Measurements from ENCODE around the gene CXCL16. TPM values are rescaled to one million over a fixed set of nuclear protein-coding genes. Genes with fewer than 3 reads are reported as not detected.

The CXCL16 gene
- total and polyA plus RNA-seq, 8 donors, result 13.7 to 47.4 (median 28.8) TPM

Other genes with a start within 250 kb of the CXCL16 start
- gene SPNS2, start 241.0 kb downstream of the CXCL16 start, total RNA-seq, result 10 to 100 TPM in 4 of 5 donors, 1 to 10 TPM in 1; 4.1 to 67.7 (median 27.7) TPM
- 10 to 100 TPM; 13.7 to 30.0 (median 20.3) TPM for gene SPNS2, start 241.0 kb downstream of the CXCL16 start, polyA plus RNA-seq
- 100 to 1,000 TPM in 2 of 5 donors, 10 to 100 TPM in 3; 38.6 to 237 (median 73.2) TPM for gene MYBBP1A, start 184.5 kb downstream of the CXCL16 start, total RNA-seq
- 10 to 100 TPM; 14.1 to 32.2 (median 21.5) TPM for gene MYBBP1A, start 184.5 kb downstream of the CXCL16 start, polyA plus RNA-seq
- gene GGT6, start 179.4 kb downstream of the CXCL16 start, total RNA-seq, result 100 to 1,000 TPM in 1 of 5 donors, 10 to 100 TPM in 3, 1 to 10 TPM in 1; 5.8 to 147 (median 11.6) TPM
- 10 to 100 TPM in 2 of 3 donors, 1 to 10 TPM in 1; 4.4 to 22.2 (median 18.8) TPM for gene GGT6, start 179.4 kb downstream of the CXCL16 start, polyA plus RNA-seq
- gene SMTNL2, start 155.4 kb downstream of the CXCL16 start, total RNA-seq, result 1 to 10 TPM in 2 of 5 donors, not detected in 3; 1.1 to 1.9 TPM
- 1 to 10 TPM in 1 of 3 donors, under 1 TPM in 1, not detected in 1; 0.50 to 1.9 TPM for gene SMTNL2, start 155.4 kb downstream of the CXCL16 start, polyA plus RNA-seq
- gene ALOX15, start 98.2 kb downstream of the CXCL16 start, total RNA-seq, result 1 to 10 TPM in 2 of 5 donors, not detected in 3; 1.2 to 3.1 TPM
- gene ALOX15, start 98.2 kb downstream of the CXCL16 start, polyA plus RNA-seq, result under 1 TPM in 1 of 3 donors, not detected in 2; 0.03 TPM
- 10 to 100 TPM in 4 of 5 donors, 1 to 10 TPM in 1; 8.0 to 75.6 (median 22.4) TPM for gene PELP1, start 35.8 kb downstream of the CXCL16 start, total RNA-seq
- gene PELP1, start 35.8 kb downstream of the CXCL16 start, polyA plus RNA-seq, result 10 to 100 TPM; 13.1 to 21.7 (median 21.1) TPM
- gene ARRB2, start 29.3 kb downstream of the CXCL16 start, total RNA-seq, result 100 to 1,000 TPM in 1 of 5 donors, 10 to 100 TPM in 4; 18.7 to 157 (median 36.6) TPM
- 10 to 100 TPM; 22.2 to 42.6 (median 39.3) TPM for gene ARRB2, start 29.3 kb downstream of the CXCL16 start, polyA plus RNA-seq
- 10 to 100 TPM in 3 of 5 donors, 1 to 10 TPM in 2; 3.8 to 81.7 (median 22.0) TPM for gene MED11, start 8.5 kb downstream of the CXCL16 start, total RNA-seq
- 10 to 100 TPM; 42.2 to 49.9 (median 42.4) TPM for gene MED11, start 8.5 kb downstream of the CXCL16 start, polyA plus RNA-seq
- 1 to 10 TPM in 2 of 5 donors, under 1 TPM in 1, not detected in 2; 0.43 to 3.1 (median 1.5) TPM for gene ZMYND15, start 95 bp downstream of the CXCL16 start, total RNA-seq
- 1 to 10 TPM in 2 of 3 donors, not detected in 1; 1.8 to 3.2 TPM for gene ZMYND15, start 95 bp downstream of the CXCL16 start, polyA plus RNA-seq
- 100 to 1,000 TPM in 1 of 5 donors, 1 to 10 TPM in 2, not detected in 2; 6.7 to 199 (median 9.5) TPM for gene TM4SF5, start 32.0 kb upstream of the CXCL16 start, total RNA-seq
- 1 to 10 TPM; 2.3 to 9.1 (median 6.1) TPM for gene TM4SF5, start 32.0 kb upstream of the CXCL16 start, polyA plus RNA-seq
- 1 to 10 TPM in 2 of 5 donors, not detected in 3; 1.5 to 2.3 TPM for gene VMO1, start 46.4 kb upstream of the CXCL16 start, total RNA-seq
- 1 to 10 TPM; 1.4 to 3.0 (median 2.7) TPM for gene VMO1, start 46.4 kb upstream of the CXCL16 start, polyA plus RNA-seq
- not detected for gene GLTPD2, start 49.0 kb upstream of the CXCL16 start, total RNA-seq
- under 1 TPM in 1 of 3 donors, not detected in 2; 0.15 TPM for gene GLTPD2, start 49.0 kb upstream of the CXCL16 start, polyA plus RNA-seq
- 100 to 1,000 TPM in 2 of 5 donors, 10 to 100 TPM in 3; 60.2 to 118 (median 80.5) TPM for gene PSMB6, start 56.2 kb upstream of the CXCL16 start, total RNA-seq
- 100 to 1,000 TPM; 187 to 200 (median 187) TPM for gene PSMB6, start 56.2 kb upstream of the CXCL16 start, polyA plus RNA-seq
- 100 to 1,000 TPM in 2 of 5 donors, 10 to 100 TPM in 3; 14.5 to 123 (median 34.1) TPM for gene PLD2, start 67.2 kb upstream of the CXCL16 start, total RNA-seq
- gene PLD2, start 67.2 kb upstream of the CXCL16 start, polyA plus RNA-seq, result 10 to 100 TPM; 10.3 to 28.7 (median 10.8) TPM
- 100 to 1,000 TPM in 1 of 5 donors, 10 to 100 TPM in 4; 40.9 to 230 (median 49.6) TPM for gene MINK1, start 93.4 kb upstream of the CXCL16 start, total RNA-seq
- 10 to 100 TPM; 24.6 to 57.1 (median 29.8) TPM for gene MINK1, start 93.4 kb upstream of the CXCL16 start, polyA plus RNA-seq
- 1 to 10 TPM in 4 of 5 donors, not detected in 1; 1.4 to 6.6 (median 2.9) TPM for gene C17orf107, start 159.6 kb upstream of the CXCL16 start, total RNA-seq
- 1 to 10 TPM in 2 of 3 donors, under 1 TPM in 1; 0.75 to 3.2 (median 2.4) TPM for gene C17orf107, start 159.6 kb upstream of the CXCL16 start, polyA plus RNA-seq
- gene CHRNE, start 163.2 kb upstream of the CXCL16 start, total RNA-seq, result 1 to 10 TPM in 1 of 5 donors, under 1 TPM in 1, not detected in 3; 0.45 to 2.0 TPM
- 1 to 10 TPM in 1 of 3 donors, under 1 TPM in 2; 0.43 to 1.2 (median 0.93) TPM for gene CHRNE, start 163.2 kb upstream of the CXCL16 start, polyA plus RNA-seq
- gene GP1BA, start 192.3 kb upstream of the CXCL16 start, total RNA-seq, result not detected
- under 1 TPM in 1 of 3 donors, not detected in 2; 0.05 TPM for gene GP1BA, start 192.3 kb upstream of the CXCL16 start, polyA plus RNA-seq
- 10 to 100 TPM; 25.2 to 73.5 (median 43.2) TPM for gene SLC25A11, start 200.1 kb upstream of the CXCL16 start, total RNA-seq
- 10 to 100 TPM; 29.1 to 45.6 (median 40.9) TPM for gene SLC25A11, start 200.1 kb upstream of the CXCL16 start, polyA plus RNA-seq
- gene RNF167, start 200.3 kb upstream of the CXCL16 start, total RNA-seq, result 10 to 100 TPM in 4 of 5 donors, 1 to 10 TPM in 1; 8.8 to 57.1 (median 33.9) TPM
- gene RNF167, start 200.3 kb upstream of the CXCL16 start, polyA plus RNA-seq, result 100 to 1,000 TPM in 2 of 3 donors, 10 to 100 TPM in 1; 73.3 to 134 (median 112) TPM
- 100 to 1,000 TPM; 218 to 690 (median 514) TPM for gene PFN1, start 208.6 kb upstream of the CXCL16 start, total RNA-seq
- gene PFN1, start 208.6 kb upstream of the CXCL16 start, polyA plus RNA-seq, result 100 to 1,000 TPM; 587 to 789 (median 610) TPM
- 10 to 100 TPM in 1 of 5 donors, 1 to 10 TPM in 3, not detected in 1; 1.8 to 12.1 (median 5.8) TPM for gene ENO3, start 211.2 kb upstream of the CXCL16 start, total RNA-seq
- 10 to 100 TPM in 1 of 3 donors, 1 to 10 TPM in 2; 6.6 to 11.3 (median 10.0) TPM for gene ENO3, start 211.2 kb upstream of the CXCL16 start, polyA plus RNA-seq
- 100 to 1,000 TPM in 1 of 5 donors, 10 to 100 TPM in 4; 17.5 to 133 (median 51.8) TPM for gene SPAG7, start 227.9 kb upstream of the CXCL16 start, total RNA-seq
- 10 to 100 TPM; 76.4 to 85.8 (median 78.5) TPM for gene SPAG7, start 227.9 kb upstream of the CXCL16 start, polyA plus RNA-seq
- 100 to 1,000 TPM in 2 of 5 donors, 10 to 100 TPM in 2, 1 to 10 TPM in 1; 8.1 to 202 (median 82.1) TPM for gene CAMTA2, start 247.7 kb upstream of the CXCL16 start, total RNA-seq
- 10 to 100 TPM; 28.0 to 52.7 (median 41.4) TPM for gene CAMTA2, start 247.7 kb upstream of the CXCL16 start, polyA plus RNA-seq